ENCODE data around the gene B4GALT5.
"Not testable (repeated sequence)": the region's sequence is repeated elsewhere in the genome, so short reads cannot be mapped to it uniquely, and the experiment has no call there.

The B4GALT5 gene

DNA sequence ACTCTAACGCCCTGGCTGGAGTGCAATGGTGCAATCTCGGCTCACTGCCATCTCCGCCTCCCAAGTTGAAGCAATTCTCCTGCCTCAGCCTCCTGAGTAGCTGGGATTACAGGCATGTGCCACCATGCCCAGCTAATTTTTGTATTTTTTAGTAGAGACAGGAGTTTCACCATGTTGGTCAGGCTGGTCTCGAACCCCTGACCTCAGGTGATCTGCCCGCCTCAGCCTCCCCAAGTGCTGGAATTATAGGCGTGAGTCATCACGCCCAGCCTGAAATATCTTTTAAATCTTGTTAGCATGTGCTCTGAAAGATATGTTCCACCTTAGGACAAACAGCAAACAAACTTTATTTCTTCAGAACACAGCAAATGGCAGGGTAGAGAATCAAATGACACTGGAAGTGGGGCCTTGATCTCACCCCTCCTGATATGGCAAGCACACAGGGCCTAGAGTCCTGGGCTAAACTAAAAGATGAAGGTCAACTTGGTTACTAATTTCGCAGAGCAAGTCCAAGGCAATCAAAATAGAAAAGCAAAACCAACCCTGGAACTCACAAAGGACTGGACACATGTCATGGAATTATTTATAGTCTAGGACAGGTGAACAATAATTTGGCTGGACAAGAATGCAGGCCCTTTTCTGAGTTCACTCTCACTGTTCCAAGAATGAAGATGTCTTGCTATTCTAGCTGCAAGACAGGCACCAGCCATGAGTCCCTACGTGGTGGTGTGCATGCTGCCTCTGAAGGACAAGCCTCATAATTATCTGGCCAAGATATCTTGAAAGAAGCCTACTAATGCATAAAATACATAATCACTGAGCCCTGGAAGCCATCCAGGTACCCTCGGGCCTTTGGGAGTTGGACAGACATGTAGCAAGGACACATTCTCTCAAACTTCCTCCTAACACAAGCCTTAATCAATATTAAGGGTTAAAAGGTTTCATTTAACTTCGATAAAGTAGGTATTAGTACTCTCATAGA is 35.6 kb downstream of the B4GALT5 start:
- no peak for DNase-seq

DNA sequence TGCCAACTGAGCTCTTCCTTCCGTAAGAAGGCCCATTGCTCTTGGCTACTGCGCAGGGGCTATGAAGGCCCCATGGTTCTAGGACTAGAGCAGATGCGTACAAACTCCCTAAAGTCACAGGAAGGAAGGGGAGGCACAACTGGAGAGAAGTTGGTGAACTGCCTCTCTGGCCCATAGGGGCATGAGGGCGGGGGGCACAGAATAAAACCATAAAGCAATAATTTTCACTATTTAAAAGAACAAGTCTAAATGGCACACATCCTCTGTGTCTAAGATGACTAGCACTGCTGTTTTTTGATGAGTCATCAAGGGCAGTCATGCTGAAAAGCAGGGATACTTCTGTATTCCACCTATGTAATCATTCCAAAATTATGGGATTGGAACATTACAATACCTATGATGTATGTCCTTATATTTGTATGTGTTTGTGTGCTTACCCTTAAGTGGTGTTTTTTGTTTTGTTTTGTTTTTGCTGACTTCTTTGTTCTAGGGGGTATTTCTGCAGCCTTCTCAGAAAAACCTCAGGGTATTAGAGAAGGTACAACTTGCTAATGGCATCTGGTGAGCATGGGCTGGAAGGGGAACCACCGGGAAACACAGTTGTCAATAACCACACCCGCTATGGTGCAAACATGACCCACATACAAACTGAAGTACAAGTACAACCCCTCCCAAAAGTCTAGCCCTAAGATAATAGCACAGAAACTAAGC is 36.9 kb downstream of the B4GALT5 start:
- DNase-seq, result no peak

DNA sequence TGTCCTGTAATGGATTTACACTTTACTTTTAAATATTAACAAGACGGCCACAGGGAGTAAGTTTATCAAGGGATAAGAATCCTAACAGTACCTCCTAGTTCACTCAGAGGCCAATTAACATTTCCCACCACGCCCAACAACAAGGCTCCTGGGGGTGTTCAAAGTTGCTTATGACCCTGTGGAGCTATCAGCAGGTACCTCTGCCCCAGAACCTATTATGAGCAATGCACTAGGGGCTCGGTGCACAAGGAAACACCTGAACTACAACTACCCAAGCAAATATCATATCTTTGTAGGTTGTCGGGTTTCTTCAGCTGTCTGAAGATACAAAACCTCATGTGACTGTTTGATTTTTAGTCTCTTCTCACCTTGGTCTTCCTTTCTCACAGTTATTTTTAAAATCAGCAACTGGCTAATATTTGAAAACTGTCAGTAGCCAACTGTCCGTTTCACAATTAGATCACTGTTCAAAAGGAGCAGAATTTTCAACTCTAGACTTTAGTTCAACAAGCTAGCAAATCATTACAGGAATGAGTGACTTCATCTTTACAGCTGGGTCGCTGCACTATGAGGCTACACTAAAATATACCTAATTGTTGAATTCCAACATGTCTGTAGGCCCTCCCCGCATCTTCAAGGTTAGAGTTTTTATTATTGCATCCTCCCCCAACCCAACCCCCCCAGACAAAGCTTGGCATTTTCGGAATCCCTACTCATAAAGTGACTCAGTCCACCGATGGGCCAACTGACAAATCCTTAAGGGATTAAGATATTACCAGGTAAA is 38.1 kb downstream of the B4GALT5 start:
- DNase-seq, result no peak

DNA sequence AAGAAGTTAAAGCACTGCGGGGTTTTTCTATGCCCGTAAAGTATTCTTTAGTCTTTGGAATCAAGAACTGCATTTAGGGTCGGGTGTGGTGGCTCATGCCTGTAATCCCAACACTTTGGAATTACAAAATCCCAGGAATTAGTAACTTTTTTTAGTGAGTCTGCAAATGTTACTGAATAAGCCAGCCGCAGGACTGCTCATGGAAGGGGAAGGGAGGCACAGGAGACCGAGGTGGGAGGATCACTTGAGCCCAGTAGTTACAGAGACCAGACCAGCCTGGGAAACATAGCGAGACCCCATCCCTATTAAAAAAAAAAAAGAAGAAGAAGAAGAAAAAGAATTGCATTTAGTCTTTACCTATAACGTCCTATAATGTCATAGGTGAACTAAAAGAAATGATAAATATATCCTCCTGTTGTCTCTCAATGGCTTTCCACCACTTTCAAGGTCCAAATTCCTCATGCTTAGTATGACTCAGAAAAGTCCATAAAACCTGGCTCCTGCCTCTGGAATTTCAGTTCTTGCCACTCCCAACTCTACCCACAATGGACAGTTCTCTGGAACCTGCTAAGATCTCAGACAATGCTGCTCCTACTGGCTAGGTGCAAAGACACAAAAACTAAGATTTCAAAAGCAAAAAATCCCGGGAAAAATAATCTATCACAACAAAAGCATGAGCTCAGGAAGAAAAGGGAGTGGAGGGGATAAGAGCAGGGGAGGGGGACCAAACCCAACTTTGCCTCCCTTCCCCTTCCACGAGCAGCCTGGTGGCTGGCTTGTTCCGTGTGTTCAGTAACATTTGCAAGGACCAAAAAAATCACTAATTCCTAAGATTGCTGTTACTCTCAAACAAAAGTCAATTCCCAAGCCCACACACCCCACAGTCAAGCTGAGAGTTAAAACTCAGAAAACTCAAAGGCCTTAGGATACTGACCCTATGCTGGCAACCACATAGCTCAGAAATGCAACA is 39.0 kb downstream of the B4GALT5 start:
- no peak for DNase-seq

DNA sequence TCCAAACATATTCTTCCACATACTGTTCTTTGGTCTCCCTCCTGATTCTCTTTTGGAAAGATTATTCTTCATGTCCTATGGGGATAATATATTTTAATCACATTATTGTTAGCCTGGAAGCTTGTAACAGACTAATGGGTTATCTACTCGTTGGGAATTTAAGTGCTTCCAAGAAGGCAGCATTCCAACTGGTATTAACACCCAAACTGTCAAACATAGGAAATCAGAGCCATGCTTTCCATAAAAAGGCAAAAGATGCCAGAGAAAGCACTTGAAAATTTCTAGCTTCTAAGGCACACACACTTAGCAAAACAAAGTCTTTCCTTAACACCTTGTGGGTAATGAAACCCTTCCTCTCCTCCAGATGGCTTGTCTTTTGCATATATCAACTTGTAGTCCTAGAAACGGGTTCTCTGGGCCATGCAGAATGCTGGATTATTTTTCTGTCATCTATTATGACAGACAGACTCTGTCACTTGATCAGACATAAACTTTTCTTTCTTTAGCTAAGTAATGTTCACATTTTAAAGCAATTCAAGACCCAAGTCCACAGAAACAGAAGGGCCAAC is 41.5 kb downstream of the B4GALT5 start:
- DNase-seq, result no peak

DNA sequence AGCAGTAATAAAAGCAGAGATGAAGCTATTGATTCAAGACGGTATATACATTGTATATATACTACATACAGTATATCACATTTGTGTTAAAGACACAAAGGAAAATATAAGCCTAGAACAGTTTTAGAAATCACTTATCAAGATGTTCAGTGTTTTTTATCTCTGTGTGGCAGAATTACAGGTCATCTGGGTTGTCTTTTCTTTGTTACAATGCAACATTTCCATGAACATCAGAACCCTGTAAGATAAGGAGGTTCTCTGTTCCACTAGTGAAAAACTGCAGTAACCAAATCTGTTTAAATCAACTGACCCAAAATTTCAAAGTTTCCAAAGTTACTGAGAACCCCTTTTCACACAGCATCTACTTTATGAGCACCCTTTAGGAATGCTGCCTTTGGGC is 42.2 kb downstream of the B4GALT5 start:
- no peak for DNase-seq

DNA sequence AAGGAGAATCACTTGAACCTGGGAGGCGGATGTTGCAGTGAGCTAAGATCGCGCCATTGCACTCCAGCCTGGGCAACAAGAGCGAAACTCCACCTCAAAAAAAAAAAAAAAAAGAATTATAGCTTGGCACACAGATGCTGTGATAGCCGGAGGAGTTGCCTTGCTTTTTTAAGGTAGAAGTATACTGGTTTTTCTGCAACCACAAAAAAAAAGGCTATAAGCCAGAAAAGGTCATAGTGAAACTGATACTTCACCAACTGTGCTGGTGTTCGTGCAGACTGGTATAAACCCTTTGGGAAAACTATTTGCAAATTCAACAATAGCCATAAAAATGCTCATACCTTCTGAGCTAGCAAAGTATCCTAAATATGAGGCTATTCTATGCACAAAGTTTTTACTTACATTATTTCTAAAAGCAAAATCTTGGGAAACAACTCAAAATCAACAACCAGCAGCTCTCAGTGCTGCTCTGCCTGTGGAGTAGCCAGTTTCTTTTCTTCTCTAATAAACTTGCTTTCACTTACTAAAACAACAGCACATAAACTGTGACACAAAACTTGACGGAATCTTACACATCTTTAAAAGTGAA is 44.0 kb downstream of the B4GALT5 start:
- no peak for DNase-seq

DNA sequence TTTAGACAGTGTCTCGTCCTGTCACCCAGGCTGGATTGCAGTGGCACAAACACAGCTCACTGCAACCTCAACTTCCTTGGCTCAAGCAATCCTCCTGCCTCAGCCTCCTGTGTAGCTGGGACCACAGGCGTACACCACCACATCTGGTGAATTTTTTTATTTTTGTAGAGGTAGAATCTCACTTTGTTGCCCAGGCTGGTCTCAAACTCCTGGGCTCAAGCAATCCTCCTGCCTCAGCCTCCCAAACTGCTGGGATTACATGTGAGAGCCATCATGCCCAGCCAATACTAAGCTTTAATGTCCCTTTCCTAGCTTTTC is 44.8 kb downstream of the B4GALT5 start:
- DNase-seq, result not testable (repeated sequence)

DNA sequence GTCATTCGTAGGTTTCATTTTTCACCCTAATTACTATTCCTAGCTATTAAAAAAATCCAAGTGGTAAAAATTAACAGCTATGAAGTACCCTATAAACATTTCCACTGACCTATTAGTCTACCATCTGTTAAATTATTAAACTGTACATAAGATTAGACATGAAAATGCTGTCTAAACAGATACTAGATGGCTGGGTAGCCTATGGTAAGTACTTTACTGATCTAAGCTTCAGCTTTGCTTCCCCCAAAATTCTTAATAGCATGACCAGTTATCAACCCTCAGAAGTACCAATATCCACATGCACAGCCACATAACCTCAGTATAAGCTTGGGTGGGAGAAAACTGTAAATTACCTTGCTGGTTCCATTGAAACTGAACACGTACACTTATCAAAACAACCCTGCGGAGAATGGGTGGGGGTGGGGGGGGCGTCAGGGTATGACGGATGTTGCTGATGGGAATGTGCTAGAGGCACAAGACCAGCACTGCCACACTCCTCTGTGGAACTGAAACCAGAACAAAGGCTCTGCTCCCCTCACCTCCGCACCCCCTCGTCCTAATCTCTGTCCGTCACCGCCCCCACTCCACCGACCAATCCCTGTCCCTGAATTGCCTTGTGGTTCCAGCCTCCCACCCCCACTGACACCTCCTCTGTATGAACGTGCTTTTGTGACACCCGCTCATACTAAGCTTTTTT is 45.3 kb downstream of the B4GALT5 start:
- DNase-seq, result no peak

DNA sequence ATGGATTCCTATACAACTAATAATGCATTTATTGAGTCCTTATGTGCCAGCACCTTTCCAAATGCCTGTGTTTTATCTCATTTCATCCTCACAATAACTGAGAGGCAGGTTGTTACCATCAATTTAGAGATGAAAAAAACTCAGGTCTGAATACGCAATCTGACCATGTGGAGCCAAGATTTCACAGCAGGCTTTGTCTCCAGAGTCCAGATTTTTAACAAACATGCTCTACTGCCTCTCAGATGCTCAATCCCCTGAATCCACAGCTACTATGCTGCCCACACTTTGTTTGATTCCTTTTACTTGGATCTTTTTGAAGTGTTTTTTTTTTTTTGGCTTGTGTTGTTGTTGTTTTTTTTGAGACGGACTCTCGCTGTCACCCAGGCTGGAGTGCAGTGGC is 46.8 kb downstream of the B4GALT5 start:
- DNase-seq, result no peak

DNA sequence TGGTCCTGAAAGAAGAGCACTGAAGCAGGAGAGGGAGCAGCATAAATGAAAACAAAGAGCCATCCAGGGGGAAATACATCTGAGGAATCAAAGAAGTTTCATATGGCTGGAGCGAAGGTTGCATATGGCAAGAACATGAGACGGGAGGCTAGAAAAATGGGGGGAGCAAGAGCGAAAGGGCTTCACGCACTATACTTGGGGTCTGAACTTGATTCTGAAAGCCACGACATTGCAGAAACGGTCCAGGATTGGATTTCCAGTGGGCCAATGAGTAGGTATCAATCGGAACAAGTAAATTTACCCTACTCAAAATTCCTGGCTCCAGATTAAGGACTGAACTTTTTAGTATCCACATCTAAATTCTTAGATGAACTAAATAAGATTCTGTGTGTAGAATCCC is 47.9 kb downstream of the B4GALT5 start:
- DNase-seq, result no peak

DNA sequence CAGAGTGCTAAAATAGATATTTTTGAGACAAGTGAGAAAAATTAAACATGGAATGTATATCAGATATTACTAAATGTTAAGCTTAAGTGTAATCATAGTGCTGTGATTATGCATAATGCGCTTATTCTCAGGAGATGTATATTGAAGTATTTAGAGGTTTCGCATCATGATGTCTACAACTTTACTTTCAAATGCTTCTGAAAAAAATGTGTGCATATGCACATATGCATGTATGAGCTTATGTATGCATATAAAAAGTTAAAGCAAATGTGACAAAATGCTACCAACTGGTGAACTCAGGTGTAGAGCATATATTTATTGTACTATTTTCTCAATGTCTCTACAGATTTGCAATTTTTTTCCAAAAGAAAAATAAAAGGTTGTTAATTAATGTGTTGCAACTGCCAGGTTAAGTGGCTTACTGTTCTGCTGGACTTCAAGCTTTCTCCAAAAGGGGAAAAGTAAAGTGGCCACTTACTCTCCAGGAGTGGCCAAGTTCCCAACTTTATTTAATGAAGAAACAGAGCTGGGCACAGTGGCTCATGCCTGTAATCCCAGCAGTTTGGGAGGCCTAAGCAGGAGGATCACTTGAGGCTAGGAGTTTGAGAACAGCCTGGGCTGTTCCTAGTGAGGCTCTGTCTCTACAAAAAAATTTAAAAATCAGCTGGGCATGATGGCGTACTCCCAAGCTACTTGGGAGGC is 48.9 kb downstream of the B4GALT5 start:
- no peak for DNase-seq

DNA sequence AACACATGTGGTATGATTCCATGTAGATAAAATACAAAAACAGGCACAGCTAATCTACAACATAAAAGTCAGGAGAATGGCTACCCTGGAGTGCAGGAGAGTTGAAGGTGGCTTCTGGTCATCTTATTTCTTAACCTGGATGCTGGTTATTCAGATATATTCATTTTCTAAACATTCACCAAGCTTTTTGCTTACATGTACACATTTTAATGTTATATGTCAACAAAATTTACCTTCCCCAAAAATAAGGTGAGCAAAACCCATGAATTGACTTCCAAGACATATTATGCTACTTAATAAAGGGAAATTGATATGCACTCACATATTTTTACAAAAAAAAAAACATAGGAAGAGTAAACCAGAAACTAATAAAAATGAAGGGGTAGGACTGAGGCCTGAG is 50.6 kb downstream of the B4GALT5 start:
- no peak for DNase-seq

DNA sequence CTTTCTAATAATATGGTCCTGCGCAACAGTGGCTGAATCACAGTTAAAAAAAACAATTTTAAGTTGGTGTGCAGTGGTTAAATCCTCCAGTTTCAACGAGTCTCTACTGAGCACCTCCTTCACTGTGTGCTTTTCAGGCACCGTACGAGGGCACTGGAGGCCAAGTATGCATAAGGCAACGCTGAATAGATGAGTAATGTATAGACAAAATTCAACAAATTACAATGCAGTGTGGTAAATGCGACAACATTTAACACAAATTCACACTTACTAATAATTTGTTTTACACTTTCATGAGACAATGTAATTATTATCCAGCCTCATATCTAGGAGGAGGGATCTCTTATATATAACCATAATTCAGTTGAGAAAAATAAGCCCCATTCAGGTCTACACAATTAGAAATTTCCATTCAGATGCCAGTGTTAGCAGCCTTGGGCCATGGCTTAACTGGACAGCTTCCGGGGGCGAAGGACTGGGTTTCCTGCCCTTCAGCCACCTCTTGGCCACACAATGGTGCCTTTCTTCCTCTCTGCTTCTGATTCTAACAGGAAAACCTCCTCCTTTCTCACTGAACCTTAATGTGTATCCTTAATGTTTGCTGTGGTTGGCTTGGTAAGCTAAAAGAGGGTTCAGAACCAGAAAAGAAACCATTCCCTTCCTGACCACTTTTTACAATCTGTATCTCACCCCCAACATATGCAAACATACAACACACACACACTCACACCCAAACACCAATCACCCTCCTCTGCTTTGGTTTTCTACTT is 51.9 kb downstream of the B4GALT5 start:
- no peak for DNase-seq

DNA sequence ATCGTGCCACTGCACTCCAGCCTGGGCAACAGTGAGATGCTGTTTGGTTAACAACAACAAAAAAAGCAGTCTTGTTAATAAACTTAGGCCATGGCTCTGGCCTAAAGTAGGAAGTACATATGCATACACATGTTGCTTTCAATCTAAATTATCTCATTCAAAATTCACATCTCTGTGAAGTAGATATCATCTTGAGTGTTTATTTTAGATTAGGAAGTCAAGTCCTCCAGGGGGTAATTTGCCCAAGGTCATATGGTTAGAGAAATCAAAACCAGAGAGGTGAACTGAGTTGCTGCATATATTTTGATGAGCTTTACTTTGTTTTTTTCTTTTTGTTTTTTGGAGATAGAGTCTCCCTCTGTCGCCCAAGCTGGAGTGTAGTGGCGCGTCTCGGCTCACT is 52.8 kb downstream of the B4GALT5 start:
- no peak for DNase-seq

DNA sequence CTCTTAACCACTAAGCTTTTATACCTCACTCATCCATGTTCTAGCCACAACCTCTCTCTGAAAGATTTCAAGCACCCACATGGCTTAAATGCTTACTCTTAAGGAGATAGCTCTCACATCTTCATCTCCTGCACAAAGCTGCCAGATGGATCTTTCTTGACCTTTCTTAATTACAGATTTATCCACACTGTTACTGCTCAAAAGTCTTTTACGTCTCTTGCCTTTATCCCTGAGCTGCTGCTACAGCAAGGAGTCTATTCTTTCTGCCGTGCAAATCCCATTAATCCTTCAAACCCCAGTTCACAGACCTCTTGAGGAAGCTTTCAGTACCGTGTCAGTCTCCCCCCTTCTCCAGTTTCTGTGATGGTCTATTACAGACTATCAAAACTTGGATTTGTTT is 54.6 kb downstream of the B4GALT5 start:
- DNase-seq, result no peak

DNA sequence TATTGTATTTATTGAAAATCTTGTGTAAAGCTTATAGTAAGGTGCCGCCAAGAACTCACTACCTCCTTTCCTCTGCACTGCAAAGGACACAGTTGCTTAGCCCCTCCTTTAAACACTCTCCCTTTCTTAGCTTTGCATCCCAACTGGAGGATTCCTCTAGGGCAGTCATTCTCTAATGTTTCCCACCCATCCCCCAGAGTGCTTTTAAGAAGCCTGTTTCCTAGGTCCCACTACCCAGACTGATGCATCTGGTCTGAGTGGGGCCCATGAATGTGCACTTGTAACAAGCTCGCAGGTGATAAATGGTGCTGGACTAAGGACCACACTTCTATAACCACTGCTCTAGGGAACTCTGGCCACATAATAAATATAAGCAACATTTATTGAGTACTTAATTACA is 55.2 kb downstream of the B4GALT5 start:
- DNase-seq, result no peak

DNA sequence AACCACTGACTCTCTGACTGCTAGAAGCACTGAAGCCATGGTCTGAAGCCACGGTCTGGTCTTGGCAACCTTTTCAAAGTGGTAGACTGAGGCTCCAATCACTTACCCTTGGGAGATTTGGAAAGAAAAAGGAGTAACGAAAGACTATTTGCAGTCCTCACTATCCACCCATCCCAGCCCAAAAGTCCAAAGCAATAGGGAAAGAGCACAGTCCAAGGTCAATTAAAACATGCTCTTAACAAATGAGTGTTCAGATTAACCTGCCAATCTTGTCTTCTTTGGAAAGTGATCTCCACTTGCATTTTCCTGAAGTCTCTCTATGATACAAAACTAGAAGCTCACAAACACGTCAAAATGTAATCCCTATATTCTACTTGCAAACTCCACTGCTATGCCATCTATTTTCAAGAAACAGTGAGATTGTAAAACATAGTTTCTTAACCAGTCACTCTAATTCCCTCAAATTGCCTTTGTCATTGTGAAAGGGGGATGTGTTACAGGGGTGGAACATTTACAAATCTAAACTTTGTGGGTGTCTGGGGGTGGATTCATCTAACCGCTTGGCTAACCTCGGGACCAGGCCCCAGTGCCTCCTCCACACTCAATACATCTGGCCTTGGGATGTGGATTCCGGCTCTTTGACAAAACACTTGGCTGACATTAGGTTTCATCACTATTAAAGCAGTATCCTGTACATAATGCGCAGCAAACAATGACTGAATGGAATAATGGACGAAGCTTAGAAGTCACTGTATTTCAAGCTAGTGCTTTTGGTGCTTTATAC is 56.4 kb downstream of the B4GALT5 start:
- DNase-seq, result no peak

DNA sequence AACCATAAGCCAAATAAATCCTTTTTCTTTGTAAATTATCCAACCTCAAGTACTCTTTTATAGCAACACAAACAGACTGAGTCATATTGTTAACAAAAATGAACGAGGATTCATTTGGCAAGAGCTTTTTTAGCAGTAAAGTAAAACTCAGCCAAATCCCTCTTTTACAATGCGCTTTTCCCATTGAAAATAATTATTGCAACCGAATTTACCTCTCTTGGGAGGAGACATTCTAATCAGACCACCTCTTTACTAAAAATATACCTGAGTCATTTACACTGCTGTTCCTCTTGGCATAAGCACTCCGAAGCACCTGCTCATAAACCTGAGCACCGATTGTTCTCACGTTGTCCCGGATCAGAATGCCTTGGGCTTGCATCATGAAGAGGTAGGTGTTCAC is 57.4 kb downstream of the B4GALT5 start:
- no peak for DNase-seq
